Middle frontal gyrus (tissue), 1 donor: ENCODE results near the gene DHDH.

Experiments
- DNase-seq: peaks from one replicate; pipeline ENCODE4 v3.0.0-alpha.2; 2015; ENCODE audit warnings: low spot score; ENCODE audit errors: extremely low spot score

The DHDH gene

GRCh38 chr19:48947258-48947542, 13.7 kb downstream of the DHDH start:
- DNase-seq: no peak

GRCh38 chr19:48950159-48950558, 16.7 kb downstream of the DHDH start:
- no peak for DNase-seq

- DNase-seq: no peak
These were observed 17.5 kb downstream of the DHDH start for GRCh38 chr19:48950830-48951519.

GRCh38 chr19:48953141-48953540, 19.6 kb downstream of the DHDH start:
- DNase-seq: no peak

GRCh38 chr19:48953990-48954594, 20.6 kb downstream of the DHDH start:
- DNase-seq: no peak

- DNase-seq: peak; percentile 92
These were observed 21.3 kb downstream of the DHDH start, which contains the start of gene BAX for GRCh38 chr19:48954595-48955307. TSS of gene BAX (plus strand) at chr19:48954875. CDS start at chr19:48954929, 54 bp downstream.

- no peak for DNase-seq
These were observed 21.9 kb downstream of the DHDH start for GRCh38 chr19:48955308-48955958.

GRCh38 chr19:48958006-48958405, 24.5 kb downstream of the DHDH start:
- DNase-seq: no peak

- DNase-seq: no peak
These were observed 26.1 kb downstream of the DHDH start for GRCh38 chr19:48959341-48960239.

- no peak for DNase-seq
These were observed 27.7 kb downstream of the DHDH start for GRCh38 chr19:48961051-48961649.

GRCh38 chr19:48961673-48962028, 28.2 kb downstream of the DHDH start:
- DNase-seq: no peak

- no peak for DNase-seq
These were observed 28.7 kb downstream of the DHDH start for GRCh38 chr19:48962029-48962848.

GRCh38 chr19:48962849-48963165, 29.3 kb downstream of the DHDH start:
- DNase-seq: no peak

- no peak for DNase-seq
These were observed 30.1 kb downstream of the DHDH start for GRCh38 chr19:48963371-48964204.

- DNase-seq: no peak
These were observed 30.9 kb downstream of the DHDH start for GRCh38 chr19:48964205-48965039.

GRCh38 chr19:48965040-48965805, 31.7 kb downstream of the DHDH start, which contains the start of gene FTL:
TSS of gene FTL (plus strand) at chr19:48965309. CDS start at chr19:48965508, 199 bp downstream.
- DNase-seq: peak; percentile 95

- DNase-seq: peak; percentile 78
These were observed 32.5 kb downstream of the DHDH start for GRCh38 chr19:48965806-48966540.
